OCI-LY1 (cell line): ENCODE measurements around the gene UST.

ENCODE experiments used
- H2AFZ ChIP-seq: fragments of 200-600 bp; sonication (generic), shearing (Covaris generic); 2 replicates; pipeline ENCODE4 v1.6.0; 2014; ENCODE audit warnings: antibody characterized with exemption, mild to moderate bottlenecking, low read length
- H3F3A ChIP-seq: fragments of 200-600 bp; sonication (generic), shearing (Covaris generic); 2 replicates; pipeline ENCODE4 v1.6.0; 2014; ENCODE audit warnings: mild to moderate bottlenecking, antibody characterized with exemption, low read length, moderate library complexity; ENCODE audit not compliant: insufficient read depth
- H3K27ac ChIP-seq: fragments of 200-600 bp; sonication (generic); 2 replicates; pipeline ENCODE4 v1.5.1; 2014; ENCODE audit warnings: low read length, mixed run types, mild to moderate bottlenecking, low read depth; ENCODE audit not compliant: poor library complexity, severe bottlenecking
- H3K27me3 ChIP-seq: fragments of 200-600 bp; sonication (generic); 2 replicates; pipeline ENCODE4 v1.6.0; 2014; ENCODE audit warnings: antibody characterized with exemption, mild to moderate bottlenecking, low read length, moderate library complexity; ENCODE audit not compliant: insufficient read depth
- H3K36me3 ChIP-seq: fragments of 200-600 bp; sonication (generic); 2 replicates; pipeline ENCODE4 v1.6.1; 2014; ENCODE audit warnings: mild to moderate bottlenecking, antibody characterized with exemption, low read length, moderate library complexity, mixed read lengths; ENCODE audit not compliant: insufficient read depth
- H3K4me1 ChIP-seq: fragments of 200-600 bp; sonication (generic); 2 replicates; pipeline ENCODE4 v1.5.1; 2014; ENCODE audit warnings: mild to moderate bottlenecking, low read length, moderate library complexity; ENCODE audit not compliant: insufficient read depth, severe bottlenecking
- H3K4me2 ChIP-seq: fragments of 200-600 bp; sonication (generic), shearing (Covaris generic); 2 replicates; pipeline ENCODE4 v1.6.1; 2014; ENCODE audit warnings: low read length
- H3K4me3 ChIP-seq: fragments of 200-600 bp; sonication (generic); 2 replicates; pipeline ENCODE4 v1.5.1; 2014; ENCODE audit warnings: low read length, low read depth, mild to moderate bottlenecking, mixed read lengths; ENCODE audit not compliant: poor library complexity, severe bottlenecking
- H3K79me2 ChIP-seq: fragments of 200-600 bp; shearing (Covaris generic); 2 replicates; pipeline ENCODE4 v1.6.1; 2016; ENCODE audit warnings: mixed run types, low read length, mixed read lengths; ENCODE audit not compliant: insufficient read depth
- H3K9ac ChIP-seq: fragments of 200-600 bp; sonication (generic), shearing (Covaris generic); 2 replicates; pipeline ENCODE4 v1.6.1; 2014; ENCODE audit warnings: mild to moderate bottlenecking, low read length, mixed read lengths
- H3K9me2 ChIP-seq: fragments of 200-600 bp; sonication (generic), shearing (Covaris generic); 2 replicates; pipeline ENCODE4 v1.6.1; 2014; ENCODE audit warnings: low read depth, mild to moderate bottlenecking, low read length, mixed read lengths
- H3K9me3 ChIP-seq: fragments of 200-600 bp; shearing (Covaris generic); 2 replicates; pipeline ENCODE4 v1.6.1; 2014; ENCODE audit warnings: low read length, mixed read lengths
- H4K20me1 ChIP-seq: fragments of 200-600 bp; sonication (generic), shearing (Covaris generic); 2 replicates; pipeline ENCODE4 v1.6.0; 2016; ENCODE audit warnings: mild to moderate bottlenecking, low read length; ENCODE audit not compliant: insufficient read depth
- EZH2 ChIP-seq: fragments of 200-600 bp; sonication (generic), shearing (Covaris generic); IDR thresholded peaks from 2 replicates; pipeline ENCODE4 v1.8.0; 2017; ENCODE audit warnings: borderline replicate concordance, mixed run types, mild to moderate bottlenecking, antibody characterized with exemption, low read length, moderate library complexity, mixed read lengths
- TF ChIP-seq, protein P1 (sequence below): fragments of 200-600 bp; sonication (generic), shearing (Covaris generic); IDR thresholded peaks from 2 replicates; pipeline ENCODE4 v1.5.1; 2017; ENCODE audit warnings: mild to moderate bottlenecking, antibody characterized with exemption, low read length, moderate library complexity, mixed read lengths

Gene UST

DNA sequence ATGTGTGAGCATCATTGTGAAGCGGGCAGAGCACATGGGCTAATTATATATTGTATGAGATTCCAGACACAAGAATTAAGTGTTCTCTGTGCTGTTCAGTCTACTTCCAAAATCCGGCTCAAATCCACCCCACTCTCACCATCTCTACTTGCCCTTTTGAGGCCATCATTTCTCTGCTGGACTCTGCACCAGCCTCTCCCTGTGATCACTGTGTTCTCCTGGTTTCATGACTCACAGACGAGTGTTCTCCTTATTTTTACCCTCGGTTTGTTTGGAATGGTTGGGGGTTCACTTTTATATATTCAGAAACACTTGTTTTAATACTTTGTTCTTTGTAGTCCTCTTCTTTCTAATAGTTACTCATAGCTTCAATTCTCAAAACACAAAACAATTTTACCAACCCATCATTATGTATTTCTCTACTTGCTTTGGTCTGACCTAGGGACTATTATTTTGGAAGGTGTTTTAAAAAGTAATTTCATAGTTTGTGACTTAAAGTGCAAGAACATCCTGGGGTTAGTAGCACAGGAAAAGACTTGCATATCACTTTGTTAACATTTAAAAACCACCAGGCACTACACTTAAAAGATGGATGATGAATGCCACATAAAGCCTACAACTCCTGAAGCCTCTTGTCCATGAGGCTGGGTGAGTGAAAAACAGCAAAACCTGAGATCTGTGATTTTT, 82.7 kb downstream of the UST start:
- Histone ChIP-seq H3K4me3 (no peak overlapping the region), H3K9me3 (no peaks in the 10 kb centered on the region), H3K9ac (no peak overlapping the region), H3K4me2 (no peak overlapping the region), H3K36me3 (no peaks in the 10 kb centered on the region), H3K9me2 (no peaks in the 10 kb centered on the region), H3K4me1 (no peaks in the 10 kb centered on the region), H3K27me3 (no peaks in the 10 kb centered on the region), H3K27ac (no peak overlapping the region), H3F3A (no peaks in the 10 kb centered on the region), H2AFZ (no peak overlapping the region), H3K79me2 (no peaks in the 10 kb centered on the region), H4K20me1 (no peaks in the 10 kb centered on the region)
- TF ChIP-seq EZH2 = no peak
- TF ChIP-seq, protein P1, sequence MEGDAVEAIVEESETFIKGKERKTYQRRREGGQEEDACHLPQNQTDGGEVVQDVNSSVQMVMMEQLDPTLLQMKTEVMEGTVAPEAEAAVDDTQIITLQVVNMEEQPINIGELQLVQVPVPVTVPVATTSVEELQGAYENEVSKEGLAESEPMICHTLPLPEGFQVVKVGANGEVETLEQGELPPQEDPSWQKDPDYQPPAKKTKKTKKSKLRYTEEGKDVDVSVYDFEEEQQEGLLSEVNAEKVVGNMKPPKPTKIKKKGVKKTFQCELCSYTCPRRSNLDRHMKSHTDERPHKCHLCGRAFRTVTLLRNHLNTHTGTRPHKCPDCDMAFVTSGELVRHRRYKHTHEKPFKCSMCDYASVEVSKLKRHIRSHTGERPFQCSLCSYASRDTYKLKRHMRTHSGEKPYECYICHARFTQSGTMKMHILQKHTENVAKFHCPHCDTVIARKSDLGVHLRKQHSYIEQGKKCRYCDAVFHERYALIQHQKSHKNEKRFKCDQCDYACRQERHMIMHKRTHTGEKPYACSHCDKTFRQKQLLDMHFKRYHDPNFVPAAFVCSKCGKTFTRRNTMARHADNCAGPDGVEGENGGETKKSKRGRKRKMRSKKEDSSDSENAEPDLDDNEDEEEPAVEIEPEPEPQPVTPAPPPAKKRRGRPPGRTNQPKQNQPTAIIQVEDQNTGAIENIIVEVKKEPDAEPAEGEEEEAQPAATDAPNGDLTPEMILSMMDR = no peak

DNA sequence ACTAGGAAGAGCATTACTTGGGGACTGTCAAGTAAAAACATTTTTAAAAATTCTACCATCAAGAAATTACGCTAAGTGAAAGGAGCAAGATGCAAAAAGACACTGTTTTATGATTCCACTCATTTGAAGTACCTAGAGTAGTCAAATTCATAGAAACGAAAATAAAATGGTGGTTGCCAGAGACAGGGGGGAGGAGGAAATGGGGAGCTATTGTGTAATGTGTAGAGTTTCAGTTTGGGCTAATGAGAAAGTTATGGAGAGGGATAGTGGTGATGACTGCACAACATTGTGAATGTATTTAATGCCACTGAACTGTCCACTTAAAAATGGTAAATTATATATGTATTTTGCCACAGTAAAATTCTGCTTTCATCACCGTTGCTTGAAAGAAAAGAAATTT, 83.8 kb downstream of the UST start:
- Histone ChIP-seq H3K79me2 (no peaks in the 10 kb centered on the region), H3K9ac (no peak overlapping the region), H4K20me1 (no peaks in the 10 kb centered on the region), H3K9me2 (no peaks in the 10 kb centered on the region), H3K36me3 (no peaks in the 10 kb centered on the region), H3K4me1 (no peaks in the 10 kb centered on the region), H3K9me3 (no peaks in the 10 kb centered on the region), H3K4me2 (no peak overlapping the region), H3K4me3 (no peak overlapping the region), H3K27ac (no peak overlapping the region), H2AFZ (no peak overlapping the region), H3K27me3 (no peaks in the 10 kb centered on the region), H3F3A (no peaks in the 10 kb centered on the region)
- TF ChIP-seq, protein P1 = no peak
- no peak for TF ChIP-seq EZH2

DNA sequence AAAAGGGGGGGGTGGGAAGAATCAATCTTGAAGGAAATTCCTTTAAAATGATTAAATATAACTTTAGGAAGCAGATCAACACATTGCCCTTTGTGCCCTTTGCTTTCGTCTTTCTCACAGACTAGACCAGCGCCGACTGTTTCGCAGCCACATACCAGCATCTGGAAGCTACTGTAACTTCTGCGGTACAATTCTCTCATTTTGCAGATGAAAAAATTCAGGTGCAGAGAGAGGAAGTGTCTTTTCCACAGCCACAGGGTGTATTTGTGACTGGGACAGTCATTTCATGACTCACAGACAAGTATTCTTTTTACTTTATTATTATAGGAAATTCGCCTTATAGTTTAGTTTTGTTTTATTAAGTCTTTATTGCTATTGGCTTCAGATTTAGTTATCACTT, 84.2 kb downstream of the UST start:
- no peaks in the 10 kb centered on the region for H3K27me3 ChIP-seq
- H4K20me1 ChIP-seq = no peaks in the 10 kb centered on the region
- no peak for TF ChIP-seq EZH2
- TF ChIP-seq, protein P1 = no peak
- H3F3A ChIP-seq = no peaks in the 10 kb centered on the region
- no peak overlapping the region for H3K4me3 ChIP-seq
- no peaks in the 10 kb centered on the region for H3K79me2 ChIP-seq
- no peak overlapping the region for H3K27ac ChIP-seq
- no peaks in the 10 kb centered on the region for H3K9me3 ChIP-seq
- no peaks in the 10 kb centered on the region for H3K9me2 ChIP-seq
- no peak overlapping the region for H3K9ac ChIP-seq
- no peak overlapping the region for H2AFZ ChIP-seq
- no peaks in the 10 kb centered on the region for H3K36me3 ChIP-seq
- no peaks in the 10 kb centered on the region for H3K4me1 ChIP-seq
- no peak overlapping the region for H3K4me2 ChIP-seq
